Measurements from ENCODE around the gene CAPN5. TPM values are rescaled to one million over a fixed set of nuclear protein-coding genes. Genes with fewer than 3 reads are reported as not detected.
A peak's percentile ranks its signal among the peaks of the same experiment; 100 is the strongest.

The CAPN5 gene
- total RNA-seq, 4 donors from 2014 or later: 4.0 to 11.3 (median 6.0) TPM

DNA sequence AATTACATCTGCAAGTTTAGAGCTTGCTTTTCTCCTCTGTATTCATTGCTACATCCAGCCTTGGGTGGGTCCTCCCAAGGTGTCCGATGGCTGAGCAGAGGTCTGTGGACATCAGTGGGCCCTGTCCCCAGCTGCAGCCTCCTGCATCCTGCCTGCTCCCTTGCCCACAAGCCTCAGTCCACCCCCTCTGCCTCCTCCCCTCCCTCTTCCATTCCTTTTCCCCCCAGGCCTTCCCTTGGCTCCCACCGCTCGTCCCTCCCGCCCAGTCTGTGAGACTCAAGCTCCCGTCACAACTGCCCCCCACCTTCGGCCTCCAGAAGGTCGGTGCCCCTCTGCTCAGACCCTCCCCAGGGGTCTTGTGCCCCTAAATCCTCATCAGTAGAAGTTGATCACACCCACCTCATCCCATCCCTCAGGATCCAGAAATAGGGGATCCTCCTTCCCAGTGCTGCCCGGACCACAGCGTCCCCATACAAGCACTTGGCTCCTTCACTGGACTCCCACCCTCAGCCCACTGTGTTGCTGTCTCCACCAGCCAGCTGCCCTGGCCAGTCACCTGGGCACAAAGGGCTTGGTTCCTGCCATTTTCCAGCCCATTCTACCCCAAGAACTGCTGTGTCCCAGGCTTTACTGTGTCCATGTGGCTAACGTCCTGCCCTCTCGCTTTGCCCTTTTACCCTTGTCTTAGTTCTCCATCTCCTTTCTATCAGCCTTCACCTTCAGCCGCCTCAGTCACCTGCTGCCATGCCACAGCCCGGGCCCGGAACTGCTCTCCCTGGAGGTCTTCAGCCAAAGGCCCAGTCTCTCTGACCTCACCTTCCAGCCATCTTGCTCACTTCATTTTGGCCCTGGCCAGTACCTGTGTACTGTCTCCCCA is 33.6 kb downstream of the CAPN5 start:
- Histone ChIP-seq H3K27me3 (no peaks in the 10 kb centered on the region), H3K9me3 (no peaks in the 10 kb centered on the region), H3K4me3 (no peak overlapping the region), H3K4me1 (peaks cover 0 to under 1% (median 0%) of the 10 kb centered on the region in 4 donors), H3K36me3 (peaks cover 0 to 10% (median 3%) of the 10 kb centered on the region in 4 donors), H3K27ac (replicated peaks in 1 of 4) (no peak overlapping the region)
- intact Hi-C loops (cut with DNase I): no loop called here
- no peak for DNase-seq (ENCODE audit: extremely low spot score)
- TF ChIP-seq POLR2A (IDR thresholded peaks at IDR 0.05; ENCODE audit: low read depth) (no peak), POLR2AphosphoS5 (IDR thresholded peaks at IDR 0.05) (no peak), EP300 (IDR thresholded peaks at IDR 0.05) (no peak), CTCF (IDR thresholded peaks at IDR 0.05) (no peak)
- 96% methylated on average over 14 of the region's 14 CpGs for WGBS

DNA sequence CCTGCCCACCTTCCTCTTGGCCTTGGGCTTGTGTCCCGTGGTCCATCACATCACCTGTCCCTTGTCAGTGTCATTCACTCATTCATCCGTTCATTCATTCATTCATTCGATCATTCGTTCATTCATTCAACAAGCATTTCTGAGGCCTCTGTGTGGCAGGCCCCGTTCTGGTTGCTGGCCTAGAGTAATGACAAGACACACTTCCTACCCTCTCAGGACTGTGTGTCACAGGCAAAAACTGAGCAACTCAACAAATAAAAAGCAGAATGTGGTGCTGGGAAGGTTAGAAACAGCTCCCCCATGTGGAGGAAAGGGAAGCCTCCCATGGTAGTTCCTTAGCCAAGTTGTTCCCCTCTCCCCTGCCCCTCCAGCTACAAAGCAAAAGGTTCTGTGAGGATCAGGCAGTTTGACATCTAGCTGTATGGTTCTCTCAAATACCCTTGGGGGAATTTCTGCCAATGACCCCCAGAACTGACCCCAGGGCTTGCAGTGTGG is 34.3 kb downstream of the CAPN5 start:
- intact Hi-C loops (cut with DNase I): no loop called here

GRCh38 chr11:77102246-77103210 is 35.8 kb downstream of the CAPN5 start, which contains the start of gene OMP:
Gene OMP, plus strand, starts transcription at chr11:77102840. Its CDS starts 0 bp downstream, at chr11:77102840.
- TF ChIP-seq POLR2AphosphoS5 (IDR thresholded peaks at IDR 0.05): no peak
- no peak for TF ChIP-seq POLR2A (IDR thresholded peaks at IDR 0.05; ENCODE audit: low read depth)
- TF ChIP-seq CTCF (IDR thresholded peaks at IDR 0.05): no peak
- TF ChIP-seq EP300 (IDR thresholded peaks at IDR 0.05): no peak
- H3K4me1 ChIP-seq: peaks cover 0 to 10% (median 5%) of the 10 kb centered on the region in 4 donors
- H3K9me3 ChIP-seq: no peaks in the 10 kb centered on the region
- no peak within 1 kb of the TSS for H3K27ac ChIP-seq (replicated peaks in 1 of 4)
- 94% methylated on average over 24 of the region's 37 CpGs for WGBS
- intact Hi-C loops (cut with DNase I): no loop called here
- DNase-seq (ENCODE audit: extremely low spot score): no peak
- no peaks in the 10 kb centered on the region for H3K27me3 ChIP-seq
- H3K36me3 ChIP-seq: peaks cover 0 to 10% (median 3%) of the 10 kb centered on the region in 4 donors
- no peak within 1 kb of the TSS for H3K4me3 ChIP-seq

More for the DNA sequence above, 34.3 kb downstream of the CAPN5 start:
- TF ChIP-seq POLR2AphosphoS5 (IDR thresholded peaks at IDR 0.05) (no peak), CTCF (IDR thresholded peaks at IDR 0.05) (peak in 1 of 3 experiments; percentile 8)
- H3K27me3 ChIP-seq: no peaks in the 10 kb centered on the region
- no peaks in the 10 kb centered on the region for H3K4me1 ChIP-seq
- H3K4me3 ChIP-seq: no peak overlapping the region
- H3K36me3 ChIP-seq: peaks cover 0 to 10% (median 3%) of the 10 kb centered on the region in 4 donors
- no peaks in the 10 kb centered on the region for H3K9me3 ChIP-seq
- 93% methylated on average over 5 of the region's 5 CpGs for WGBS
- H3K27ac ChIP-seq (replicated peaks in 1 of 4): no peak overlapping the region
- DNase-seq (ENCODE audit: extremely low spot score): no peak

- Histone ChIP-seq H3K4me1 (peaks cover 0 to 18% (median 13%) of the 10 kb centered on the region in 4 donors), H3K27ac (replicated peaks in 1 of 4) (no peak overlapping the region), H3K36me3 (peaks cover 0 to 10% (median 3%) of the 10 kb centered on the region in 4 donors), H3K9me3 (no peaks in the 10 kb centered on the region), H3K27me3 (no peaks in the 10 kb centered on the region), H3K4me3 (no peak overlapping the region)
- intact Hi-C loops (cut with DNase I): no loop called here
- no peak for TF ChIP-seq POLR2A (IDR thresholded peaks at IDR 0.05; ENCODE audit: low read depth)
- DNase-seq (ENCODE audit: extremely low spot score): no peak
- WGBS: 62% methylated on average over 2 of the region's 2 CpGs
These were observed 36.5 kb downstream of the CAPN5 start for GRCh38 chr11:77103319-77103718.
